T-helper 17 cell (primary cell): ENCODE measurements around the gene RAD23A. TPM values are rescaled to one million over a fixed set of nuclear protein-coding genes. Genes with fewer than 3 reads are reported as not detected.

Experiments
- ATAC-seq: fragments of 150-1000 bp; cut with Tn5 transposase; 2 replicates; pipeline ENCODE4 v1.10.0; 2021; ENCODE audit warnings: mild to moderate bottlenecking, moderate library complexity
- DNase-seq, 3 donors: peaks; one replicate each; pipeline versions ENCODE4 v3.0.0 to v3.0.0-alpha.2; 2020 to 2021
- H3K9me3 ChIP-seq: one replicate; pipeline ENCODE4 v1.7.0; 2013; ENCODE audit warnings: low read length, mild to moderate bottlenecking; ENCODE audit not compliant: control insufficient read depth, poor library complexity, severe bottlenecking
- H3K27ac Mint-ChIP-seq: one replicate; pipeline ENCODE4 v1.8.0; 2022; ENCODE audit warnings: mild to moderate bottlenecking, moderate library complexity, mixed read lengths
- H3K27me3 Mint-ChIP-seq: one replicate; pipeline ENCODE4 v1.8.0; 2022; ENCODE audit warnings: mixed read lengths
- H3K36me3 Mint-ChIP-seq: one replicate; pipeline ENCODE4 v1.8.0; 2022; ENCODE audit warnings: low read depth, mixed read lengths
- H3K4me1 Mint-ChIP-seq: one replicate; pipeline ENCODE4 v1.8.0; 2022; ENCODE audit warnings: mild to moderate bottlenecking, mixed read lengths
- H3K4me3 Mint-ChIP-seq: one replicate; pipeline ENCODE4 v1.8.0; 2022; ENCODE audit warnings: mild to moderate bottlenecking, moderate library complexity, mixed read lengths
- total RNA-seq, 4 donors: library from RNA in 2 of 4; stranded (reverse) in 2 of 4; gene quantifications; one replicate each; pipeline ENCODE4 v1.2.3 and lab custom pipeline; 2022 to 2026

RAD23A gene
- total RNA-seq, 2 donors from 2014 or later, result 74.1 to 82.1 TPM

DNA sequence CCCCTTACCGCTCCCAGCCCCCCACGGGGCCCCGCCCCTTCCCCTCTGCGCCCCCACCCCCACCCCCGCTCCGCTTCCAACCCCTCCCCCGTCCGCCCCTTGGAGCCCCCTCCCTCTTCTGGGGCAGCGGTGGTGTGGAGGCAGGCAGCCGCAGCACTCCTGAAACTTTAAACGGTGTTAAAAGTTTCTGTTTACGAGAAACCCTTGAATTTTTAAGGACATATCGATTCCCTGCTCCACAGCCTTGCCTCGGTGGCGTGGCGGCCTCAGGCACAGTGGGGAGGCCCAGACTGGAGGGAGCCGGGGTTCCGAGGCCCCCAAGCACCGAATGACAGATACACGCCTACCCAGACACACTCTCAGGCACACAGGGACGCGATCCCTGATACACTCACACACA, 44.8 kb downstream of the RAD23A start:
- no peak overlapping the region for H3K4me3 Mint-ChIP-seq
- ATAC-seq, result no peak
- H3K36me3 Mint-ChIP-seq, result peaks cover 5% of the 10 kb centered on the region
- H3K9me3 ChIP-seq, result no peaks in the 10 kb centered on the region
- H3K27me3 Mint-ChIP-seq, result peaks cover 25% of the 10 kb centered on the region
- H3K4me1 Mint-ChIP-seq, result peaks cover 15% of the 10 kb centered on the region
- no peak overlapping the region for H3K27ac Mint-ChIP-seq
- no peak for DNase-seq

DNA sequence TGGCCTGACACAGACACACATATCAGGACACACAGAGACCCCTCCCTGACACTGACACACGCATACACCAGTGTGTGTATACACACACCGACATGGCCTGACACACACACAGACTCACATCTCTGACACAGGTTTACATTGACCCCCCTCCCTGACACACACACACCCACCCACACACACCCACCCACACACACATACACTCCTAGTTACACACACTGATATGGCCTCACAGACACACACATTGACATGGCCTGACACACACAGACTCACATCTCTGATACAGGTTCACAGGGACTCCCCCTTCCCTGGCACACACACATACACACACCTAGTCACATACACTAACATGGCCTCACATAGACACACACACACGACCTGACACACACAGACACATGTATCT, 45.2 kb downstream of the RAD23A start:
- ATAC-seq (no peak), DNase-seq (no peak)
- Mint-ChIP-seq H3K4me1 (peaks cover 15% of the 10 kb centered on the region), H3K27ac (no peak overlapping the region), H3K4me3 (no peak overlapping the region), H3K36me3 (peaks cover 5% of the 10 kb centered on the region), H3K27me3 (peaks cover 25% of the 10 kb centered on the region)
- no peaks in the 10 kb centered on the region for H3K9me3 ChIP-seq

DNA sequence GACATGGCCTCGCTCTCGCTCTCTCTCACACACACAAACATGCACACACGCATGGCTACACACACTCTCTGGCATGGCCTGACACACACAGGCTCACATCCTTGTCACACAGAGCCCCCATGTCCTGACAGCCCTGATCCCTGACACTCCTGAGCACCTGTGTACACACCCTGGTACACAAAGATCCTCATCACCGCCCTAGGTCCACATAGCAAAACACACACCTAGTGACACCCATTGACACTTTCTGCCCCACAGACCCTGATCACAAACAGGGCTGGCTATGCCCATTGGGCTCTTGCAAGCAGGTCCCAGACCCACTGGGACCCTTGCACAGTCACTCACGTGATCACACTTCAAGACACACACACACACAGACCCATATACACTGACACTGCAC, 45.6 kb downstream of the RAD23A start:
- Mint-ChIP-seq H3K27me3 (peaks cover 25% of the 10 kb centered on the region), H3K4me1 (peaks cover 18% of the 10 kb centered on the region), H3K36me3 (peaks cover 5% of the 10 kb centered on the region), H3K4me3 (no peak overlapping the region), H3K27ac (no peak overlapping the region)
- DNase-seq (no peak), ATAC-seq (no peak)
- H3K9me3 ChIP-seq, result no peaks in the 10 kb centered on the region

DNA sequence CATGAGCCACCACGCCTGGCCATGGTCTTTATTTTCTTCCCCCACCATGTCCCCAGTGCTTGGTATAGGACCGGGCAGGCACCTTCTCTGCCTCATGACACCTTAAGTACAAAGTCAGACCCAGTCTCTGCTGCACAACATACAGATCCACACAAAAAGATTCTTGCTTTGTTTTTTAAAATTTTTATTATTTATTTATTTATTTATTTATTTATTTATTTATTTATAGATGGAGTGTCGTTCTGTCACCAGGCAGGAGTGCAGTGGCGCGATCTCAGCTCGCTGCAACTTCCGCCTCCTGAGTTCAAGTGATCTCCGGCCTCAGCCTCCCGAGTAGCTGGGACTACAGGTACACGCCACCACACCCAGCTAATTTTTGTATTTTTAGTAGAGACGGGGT, 47.1 kb downstream of the RAD23A start:
- Mint-ChIP-seq H3K36me3 (peaks cover 5% of the 10 kb centered on the region), H3K4me3 (no peak overlapping the region), H3K27me3 (peaks cover 17% of the 10 kb centered on the region), H3K4me1 (peaks cover 14% of the 10 kb centered on the region), H3K27ac (peak overlapping the region; percentile 41)
- H3K9me3 ChIP-seq, result no peaks in the 10 kb centered on the region
- ATAC-seq, result no peak
- no peak for DNase-seq

DNA sequence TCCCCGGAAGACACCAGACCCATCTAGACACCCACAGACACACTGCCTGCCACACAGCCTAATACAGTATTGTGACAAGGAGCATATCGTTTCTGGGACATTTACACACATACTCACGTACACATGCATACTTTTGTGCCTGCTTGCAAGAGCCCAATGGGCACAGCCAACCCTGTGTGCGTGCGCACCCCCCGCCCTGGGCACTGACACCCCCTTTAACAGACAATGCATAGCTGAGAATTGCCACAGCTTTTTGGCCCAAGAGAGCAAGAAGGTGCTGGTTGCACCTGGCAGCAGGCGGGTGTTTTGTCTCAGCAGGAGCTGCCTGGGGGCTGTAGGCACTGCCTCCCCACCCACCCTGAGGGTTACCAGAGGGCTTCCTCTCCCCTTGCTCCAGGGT, 47.9 kb downstream of the RAD23A start:
- H3K27me3 Mint-ChIP-seq, result peaks cover 23% of the 10 kb centered on the region
- peak overlapping the region; percentile 95 for H3K4me3 Mint-ChIP-seq
- H3K9me3 ChIP-seq, result no peaks in the 10 kb centered on the region
- H3K4me1 Mint-ChIP-seq, result peaks cover 17% of the 10 kb centered on the region
- ATAC-seq, result no peak
- no peak overlapping the region for H3K27ac Mint-ChIP-seq
- peaks cover 7% of the 10 kb centered on the region for H3K36me3 Mint-ChIP-seq
- no peak for DNase-seq

DNA sequence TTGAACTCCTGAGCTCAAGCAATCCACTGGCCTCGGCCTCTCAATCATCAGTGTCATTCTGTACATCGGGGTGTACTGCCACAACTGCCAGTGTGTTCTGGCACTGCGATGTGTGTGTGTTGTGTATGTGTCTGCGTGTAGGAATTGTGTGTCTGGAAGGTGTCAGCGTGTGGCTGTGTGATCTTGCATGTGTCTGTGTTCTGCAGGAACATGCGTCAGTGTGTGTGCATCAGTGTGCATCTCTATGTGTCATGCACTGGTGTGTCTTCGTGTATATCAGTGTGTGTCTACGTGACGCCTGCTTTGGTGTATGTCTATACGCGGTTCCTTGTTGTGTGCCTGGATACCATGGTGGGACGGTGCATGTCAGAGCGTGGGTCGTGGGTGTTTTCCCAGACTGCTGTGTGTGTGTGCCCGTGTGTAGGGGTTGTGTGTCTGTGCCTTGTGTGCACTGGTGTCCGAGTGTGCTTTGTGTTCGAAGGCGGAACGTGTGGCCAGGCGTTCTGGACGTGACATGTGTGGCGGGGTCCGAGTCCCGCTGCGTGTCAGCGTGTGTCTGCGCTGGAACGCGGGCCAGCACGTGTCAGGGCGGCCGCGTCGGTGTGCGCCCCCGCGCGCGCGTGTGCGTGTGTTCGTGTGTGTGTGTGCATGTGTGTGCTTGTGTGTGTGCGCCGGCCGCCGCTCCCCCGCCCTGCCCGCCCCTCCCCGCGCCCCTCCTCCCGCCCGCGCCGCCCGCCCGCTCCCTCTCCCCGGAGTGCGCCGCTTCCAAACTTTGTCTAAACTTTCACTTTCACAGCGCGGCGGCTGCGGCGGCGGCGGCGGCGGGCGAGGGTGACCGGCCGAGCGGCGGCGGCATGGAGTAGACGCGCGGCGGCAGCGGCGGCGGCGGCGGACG, 49.3 kb downstream of the RAD23A start, which contains the start of gene NFIX:
TSS of gene NFIX (plus strand) at position 775 of the 895 bp plus-strand sequence. CDS start 363 bp downstream, outside the sequence.
- ATAC-seq, result peak; percentile 61
- no peaks in the 10 kb centered on the region for H3K9me3 ChIP-seq
- Mint-ChIP-seq H3K27ac (peak within 1 kb of the TSS; percentile 82), H3K27me3 (peaks cover 30% of the 10 kb centered on the region), H3K4me1 (peaks cover 17% of the 10 kb centered on the region), H3K4me3 (peak within 1 kb of the TSS; percentile 95), H3K36me3 (peaks cover 7% of the 10 kb centered on the region)
- peak; percentile 26 to 33 (median 28) for DNase-seq

DNA sequence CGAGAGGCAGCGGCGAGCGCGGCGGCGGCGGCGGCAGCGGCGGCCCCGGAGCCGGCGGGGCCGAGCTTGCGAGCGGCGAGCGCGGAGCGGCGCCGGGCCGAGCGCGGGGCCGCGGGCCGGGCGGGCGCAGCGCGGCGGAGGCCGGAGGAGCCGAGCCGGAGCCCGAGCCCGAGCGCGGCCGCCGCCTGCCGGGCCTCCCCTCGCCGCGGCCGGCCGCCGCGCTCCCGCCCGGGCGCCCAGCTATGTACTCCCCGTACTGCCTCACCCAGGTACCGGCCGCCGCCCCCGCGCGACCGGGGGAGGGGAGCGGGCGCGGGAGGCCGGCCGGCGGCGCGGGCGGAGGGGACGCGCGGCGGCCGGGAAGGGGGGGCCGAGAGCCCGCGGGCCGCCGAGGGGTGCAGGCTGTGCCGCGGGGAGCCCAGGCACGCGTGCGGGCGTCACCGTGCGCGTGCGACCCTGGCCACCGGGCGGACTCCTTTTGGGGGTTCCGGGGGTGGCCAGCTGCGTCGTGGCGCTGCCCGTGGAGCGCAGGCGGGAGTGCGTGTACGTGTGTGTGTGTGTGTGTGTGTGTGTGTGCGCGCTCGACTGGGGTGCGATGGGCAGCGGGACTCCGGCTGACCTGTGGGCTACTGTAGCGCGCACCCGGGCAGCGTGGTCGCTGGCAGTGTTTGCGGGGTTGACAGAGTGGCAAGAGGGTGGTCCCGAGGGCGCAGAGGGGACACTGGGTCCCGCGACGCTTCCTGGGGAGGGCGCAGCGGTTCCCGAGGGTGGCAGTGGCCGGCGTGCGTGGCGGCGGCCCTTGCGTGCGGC, 50.1 kb downstream of the RAD23A start:
- peak; percentile 29 for ATAC-seq
- peaks cover 30% of the 10 kb centered on the region for H3K27me3 Mint-ChIP-seq

DNA sequence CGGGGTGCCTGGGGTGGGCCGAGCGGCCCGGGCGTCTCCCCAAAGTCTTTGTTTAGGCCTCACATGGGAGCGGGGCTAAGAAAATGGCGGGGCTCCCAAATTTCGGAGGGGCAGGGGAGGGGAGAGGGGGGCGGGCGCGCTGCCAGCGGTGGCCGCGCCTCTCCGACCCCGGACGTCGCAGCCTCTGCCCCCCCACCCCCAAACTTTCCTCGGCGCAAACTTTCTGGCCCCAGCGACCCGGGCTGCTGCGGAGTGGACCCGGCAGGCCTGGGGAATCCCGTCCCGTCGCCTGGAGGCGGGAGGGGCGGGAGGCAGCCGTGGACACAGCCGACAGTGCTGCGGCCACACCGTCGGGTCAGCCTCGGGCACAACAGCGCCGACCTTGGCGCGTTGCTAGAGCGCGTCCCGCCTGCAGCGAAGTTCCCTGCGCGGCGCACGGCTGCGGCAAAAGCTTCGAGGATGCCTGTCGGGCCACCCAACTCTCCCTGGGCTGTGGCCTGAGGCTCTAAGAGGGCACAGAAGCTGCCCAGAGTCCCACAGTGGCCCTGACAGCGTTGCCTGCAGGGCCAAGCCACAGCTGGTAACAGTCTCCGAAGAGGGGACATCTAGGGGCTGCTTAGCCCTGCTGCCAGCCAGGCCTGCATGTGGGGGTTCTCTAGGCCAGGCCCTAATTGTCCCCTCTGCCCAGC, 50.9 kb downstream of the RAD23A start:
- peaks cover 26% of the 10 kb centered on the region for H3K27me3 Mint-ChIP-seq
- DNase-seq (no peak), ATAC-seq (no peak)
- H3K36me3 Mint-ChIP-seq, result peaks cover 7% of the 10 kb centered on the region
- no peak overlapping the region for H3K27ac Mint-ChIP-seq
- peaks cover 13% of the 10 kb centered on the region for H3K4me1 Mint-ChIP-seq
- peak overlapping the region; percentile 63 for H3K4me3 Mint-ChIP-seq
- no peaks in the 10 kb centered on the region for H3K9me3 ChIP-seq

More for the DNA sequence above, 50.1 kb downstream of the RAD23A start:
- peaks cover 17% of the 10 kb centered on the region for H3K4me1 Mint-ChIP-seq
- H3K4me3 Mint-ChIP-seq, result peak overlapping the region; percentile 95
- H3K36me3 Mint-ChIP-seq, result peaks cover 7% of the 10 kb centered on the region
- no peaks in the 10 kb centered on the region for H3K9me3 ChIP-seq
- H3K27ac Mint-ChIP-seq, result no peak overlapping the region
- no peak for DNase-seq

DNA sequence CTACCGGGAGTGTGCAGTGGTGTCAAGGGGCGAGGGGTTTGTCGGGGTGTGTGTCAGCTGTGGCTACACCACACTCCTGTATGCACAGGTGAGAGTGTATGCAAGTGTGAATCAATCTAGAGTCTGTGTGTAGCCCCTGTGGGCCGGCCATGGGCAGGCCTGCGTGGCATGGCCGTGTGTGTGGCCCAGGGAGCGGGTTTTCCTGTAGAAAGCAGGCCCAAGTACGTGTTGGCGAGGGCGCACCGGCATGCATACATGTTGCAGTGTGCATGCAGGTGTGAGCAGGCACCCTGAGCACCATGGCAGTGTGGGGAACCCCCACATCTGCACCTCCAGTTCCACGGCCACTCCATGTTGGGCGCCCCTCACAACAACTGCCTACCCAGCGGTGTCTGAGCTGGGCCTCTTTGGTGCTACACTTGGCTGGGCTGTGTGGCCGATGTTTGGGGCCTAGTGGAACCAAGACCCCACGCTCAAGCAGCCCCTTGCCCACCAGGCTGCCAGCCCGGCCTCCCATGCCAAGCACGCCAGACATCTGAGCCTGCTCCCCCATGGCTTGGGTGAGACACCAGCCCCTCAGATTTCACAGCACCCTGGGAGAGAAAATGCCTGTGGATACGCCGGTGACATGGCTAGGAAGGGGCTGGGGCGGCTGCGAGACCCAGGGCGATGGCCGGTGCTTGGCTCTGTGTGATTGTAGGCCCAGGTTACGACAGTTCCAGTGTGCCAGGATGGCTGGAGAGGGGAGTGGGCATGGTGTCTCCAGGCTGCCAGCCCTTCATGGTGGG, 51.7 kb downstream of the RAD23A start:
- Mint-ChIP-seq H3K4me1 (peaks cover 13% of the 10 kb centered on the region), H3K4me3 (peak overlapping the region; percentile 63), H3K27ac (no peak overlapping the region), H3K27me3 (peaks cover 26% of the 10 kb centered on the region), H3K36me3 (peaks cover 7% of the 10 kb centered on the region)
- ATAC-seq (no peak), DNase-seq (no peak)
- no peaks in the 10 kb centered on the region for H3K9me3 ChIP-seq

DNA sequence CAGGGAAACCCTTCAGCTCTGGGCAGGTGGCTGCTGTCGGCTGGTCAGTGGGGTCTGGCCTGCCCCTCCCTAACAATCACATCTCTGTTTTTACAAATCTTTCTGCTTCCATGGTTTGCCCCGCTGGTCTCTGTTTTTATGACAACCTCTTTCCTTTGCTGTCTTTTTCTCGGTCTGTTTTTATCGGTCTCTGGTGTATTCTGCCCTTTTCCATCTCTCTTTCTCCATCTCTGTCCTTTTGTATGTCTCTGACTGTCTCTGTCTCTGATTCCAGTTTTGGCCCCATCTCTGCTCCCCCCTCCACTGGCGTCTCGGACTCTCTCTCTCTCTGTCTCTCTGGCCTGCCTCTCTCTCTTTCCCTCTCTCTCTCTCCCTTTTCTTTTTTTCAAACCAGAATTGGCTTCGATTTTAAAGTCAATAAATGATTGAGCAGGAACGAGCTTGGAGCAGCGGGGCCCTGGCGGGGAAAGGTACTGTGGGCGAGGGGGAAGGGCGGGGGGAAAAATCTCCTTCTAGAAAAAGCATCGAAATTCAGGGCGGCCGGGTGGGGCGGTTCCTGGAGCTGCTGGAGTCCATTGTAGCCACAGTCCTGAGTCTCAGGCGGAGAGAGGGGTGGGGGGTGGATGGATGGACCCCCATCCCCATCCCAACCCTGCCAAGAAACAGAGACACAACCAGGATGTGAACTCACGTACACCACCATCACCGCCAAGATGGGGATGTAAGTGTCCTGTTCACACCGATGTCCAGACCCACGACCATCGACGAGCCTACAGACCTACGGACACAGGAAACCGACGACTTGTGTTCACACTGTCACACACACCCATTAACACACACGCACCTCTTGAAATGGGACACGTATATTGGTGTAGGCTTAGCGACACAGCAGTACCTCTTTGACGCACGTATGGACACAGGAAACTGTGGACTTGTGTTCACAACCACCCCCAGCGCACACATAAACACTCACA, 52.6 kb downstream of the RAD23A start:
- Mint-ChIP-seq H3K27ac (no peak overlapping the region), H3K27me3 (peaks cover 29% of the 10 kb centered on the region), H3K36me3 (peaks cover 7% of the 10 kb centered on the region), H3K4me3 (peak overlapping the region; percentile 61), H3K4me1 (peaks cover 13% of the 10 kb centered on the region)
- DNase-seq (no peak), ATAC-seq (no peak)
- H3K9me3 ChIP-seq, result no peaks in the 10 kb centered on the region

DNA sequence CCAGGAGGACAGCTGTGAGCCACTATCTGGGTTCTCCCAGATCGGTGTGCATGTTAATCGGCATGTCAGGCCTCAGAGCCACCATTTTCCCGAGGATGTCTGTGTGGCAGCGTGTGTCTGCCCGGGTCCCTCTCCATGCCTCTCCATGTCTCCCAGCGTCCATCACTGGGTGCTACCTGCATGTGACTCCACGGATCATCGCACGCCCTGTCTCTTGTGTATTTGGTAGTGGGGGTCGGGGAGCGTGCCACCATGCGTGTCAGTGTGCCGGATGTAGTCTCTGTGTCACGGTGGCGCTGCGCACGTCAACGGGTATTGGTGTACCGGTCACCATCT, 55.5 kb downstream of the RAD23A start:
- DNase-seq, result no peak
- no peaks in the 10 kb centered on the region for H3K9me3 ChIP-seq
- no peak overlapping the region for H3K4me3 Mint-ChIP-seq
- H3K4me1 Mint-ChIP-seq, result peaks cover 4% of the 10 kb centered on the region
- no peak for ATAC-seq
- H3K36me3 Mint-ChIP-seq, result peaks cover 4% of the 10 kb centered on the region
- H3K27ac Mint-ChIP-seq, result no peak overlapping the region
- peaks cover 33% of the 10 kb centered on the region for H3K27me3 Mint-ChIP-seq
